Measurements from ENCODE around the gene CCDC142. TPM values are rescaled to one million over a fixed set of nuclear protein-coding genes. Genes with fewer than 3 reads are reported as not detected.
A peak's percentile ranks its signal among the peaks of the same experiment; 100 is the strongest.
"Not testable (repeated sequence)": the region's sequence is repeated elsewhere in the genome, so short reads cannot be mapped to it uniquely, and the experiment has no call there.

The CCDC142 gene
- total RNA-seq, 1 experiment from 2014 or later, result 2.2 TPM

GRCh38 chr2:74442483-74443297 is 40.1 kb downstream of the CCDC142 start:
- not testable (repeated sequence) for DNase-seq (ENCODE audit: low spot score)

GRCh38 chr2:74441690-74442482 is 40.9 kb downstream of the CCDC142 start, which contains the start of gene RTKN:
Gene RTKN, minus strand, starts transcription at chr2:74441937. Its CDS starts 121 bp downstream, at chr2:74441816.
- DNase-seq (ENCODE audit: low spot score), result no peak

- DNase-seq (ENCODE audit: low spot score), result no peak
These were observed 41.6 kb downstream of the CCDC142 start for GRCh38 chr2:74441170-74441689.

GRCh38 chr2:74440378-74441169 is 42.2 kb downstream of the CCDC142 start:
- DNase-seq (ENCODE audit: low spot score), result peak; percentile 70

GRCh38 chr2:74439803-74440377 is 42.9 kb downstream of the CCDC142 start:
- peak; percentile 41 for DNase-seq (ENCODE audit: low spot score)

- no peak for DNase-seq (ENCODE audit: low spot score)
These were observed 43.4 kb downstream of the CCDC142 start for GRCh38 chr2:74439373-74439772.

GRCh38 chr2:74438248-74438647 is 44.5 kb downstream of the CCDC142 start:
- no peak for DNase-seq (ENCODE audit: low spot score)

- no peak for DNase-seq (ENCODE audit: low spot score)
These were observed 45.7 kb downstream of the CCDC142 start for GRCh38 chr2:74436848-74437695.

- DNase-seq (ENCODE audit: low spot score), result no peak
These were observed 46.5 kb downstream of the CCDC142 start for GRCh38 chr2:74436111-74436805.

GRCh38 chr2:74430502-74430901 is 52.3 kb downstream of the CCDC142 start:
- DNase-seq (ENCODE audit: low spot score), result no peak

- DNase-seq (ENCODE audit: low spot score), result no peak
These were observed 53.0 kb downstream of the CCDC142 start for GRCh38 chr2:74429487-74430451.

- DNase-seq (ENCODE audit: low spot score), result no peak
These were observed 54.1 kb downstream of the CCDC142 start for GRCh38 chr2:74428675-74429074.

- DNase-seq (ENCODE audit: low spot score), result no peak
These were observed 55.2 kb downstream of the CCDC142 start for GRCh38 chr2:74427551-74427950.

GRCh38 chr2:74426181-74426758 is 56.5 kb downstream of the CCDC142 start:
- no peak for DNase-seq (ENCODE audit: low spot score)

GRCh38 chr2:74425523-74425922 is 57.3 kb downstream of the CCDC142 start:
- no peak for DNase-seq (ENCODE audit: low spot score)

- no peak for DNase-seq (ENCODE audit: low spot score)
These were observed 57.8 kb downstream of the CCDC142 start for GRCh38 chr2:74424995-74425406.

GRCh38 chr2:74424139-74424992 is 58.4 kb downstream of the CCDC142 start:
- DNase-seq (ENCODE audit: low spot score), result no peak
